Endothelial cell of umbilical vein (primary cell): ENCODE data around the gene SYNE1. TPM values are rescaled to one million over a fixed set of nuclear protein-coding genes. Genes with fewer than 3 reads are reported as not detected.
A peak's percentile ranks its signal among the peaks of the same experiment; 100 is the strongest.

ENCODE experiments used
- BruUV-seq: library from RNA; stranded (reverse); fragments of 400-500 nt; replicated peaks from 2 replicates; lab custom pipeline; 2021; lab: Mats Ljungman, UMichigan
- CTCF ChIA-PET: fragments of 300-600, 350-600 bp; sonication (Branson Sonifier 250); formaldehyde crosslinking; loops from one replicate; lab custom pipeline; 2021; ENCODE audit warnings: antibody characterized with exemption, inconsistent platforms; lab: Charles Lee
- POLR2A ChIA-PET: fragments of 300-600, 350-600 bp; sonication (Branson Sonifier 250); formaldehyde crosslinking; loops from one replicate; lab custom pipeline; 2021; ENCODE audit warnings: antibody characterized with exemption, inconsistent platforms; lab: Charles Lee
- DNase-seq: peaks from one replicate; pipeline ENCODE4 v3.0.0-alpha.2; 2011; ENCODE audit warnings: low read depth, low spot score
- FAIRE-seq: peaks from 2 replicates; lab custom pipeline; 2011; peaks lifted over from hg19 to GRCh38; lab: Jason Lieb, UNC
- H2AFZ ChIP-seq: 2 replicates; pipeline ENCODE4 v1.6.0; 2012; ENCODE audit warnings: low read depth, low read length, control low read depth, inconsistent platforms
- H3K27ac ChIP-seq: 2 replicates; pipeline ENCODE4 v1.5.1; 2011; ENCODE audit warnings: low read depth, mild to moderate bottlenecking, control low read depth, low read length, moderate library complexity; ENCODE audit not compliant: insufficient read depth
- H3K27me3 ChIP-seq, 2 experiments: 2 replicates each; pipeline versions ENCODE4 v1.6.0 to v1.6.1; 2011; ENCODE audit warnings: low read length in 2 of 2, mixed read lengths in 1 of 2; ENCODE audit not compliant: control insufficient read depth in 2 of 2, insufficient read depth in 2 of 2
- H3K36me3 ChIP-seq, 2 experiments: 2 replicates in 1 of 2; 3 replicates in 1 of 2; pipeline ENCODE4 v1.5.1; 2011; ENCODE audit warnings: low read length in 2 of 2, mild to moderate bottlenecking in 1 of 2, moderate library complexity in 1 of 2; ENCODE audit not compliant: control insufficient read depth in 2 of 2, insufficient read depth in 2 of 2; ENCODE audit errors: extremely low read depth in 1 of 2
- H3K4me1 ChIP-seq: 3 replicates; pipeline ENCODE4 v1.5.1; 2011; ENCODE audit warnings: mild to moderate bottlenecking, low read length; ENCODE audit not compliant: control insufficient read depth, insufficient read depth; ENCODE audit errors: extremely low read depth
- H3K4me2 ChIP-seq: 2 replicates; pipeline ENCODE4 v1.6.1; 2011; ENCODE audit warnings: low read length, control low read depth, mixed read lengths; ENCODE audit not compliant: insufficient read depth
- H3K4me3 ChIP-seq, 3 experiments: fragments of 200-600 bp in 1 of 3; sonication (generic), shearing (Covaris generic) in 1 of 3; replicated peaks in 1 of 3; 2 replicates each; pipeline ENCODE4 v1.5.1; 2011 to 2016; ENCODE audit warnings: control low read depth in 3 of 3, low read length in 3 of 3, mild to moderate bottlenecking in 2 of 3, inconsistent platforms in 1 of 3, low read depth in 1 of 3, moderate library complexity in 1 of 3; ENCODE audit not compliant: insufficient read depth in 1 of 3
- H3K79me2 ChIP-seq: 2 replicates; pipeline ENCODE4 v1.6.0; 2012; ENCODE audit warnings: low read length, inconsistent platforms; ENCODE audit not compliant: control insufficient read depth, insufficient read depth
- H3K9ac ChIP-seq: replicated peaks from 2 replicates; pipeline ENCODE3; 2011; ENCODE audit warnings: low read length, control low read depth; ENCODE audit not compliant: insufficient read depth; ENCODE audit errors: extremely low read depth
- H3K9me1 ChIP-seq: replicated peaks from 3 replicates; pipeline ENCODE4 v1.6.0; 2011; ENCODE audit warnings: mild to moderate bottlenecking, low read length; ENCODE audit not compliant: control insufficient read depth, insufficient read depth; ENCODE audit errors: extremely low read depth
- H3K9me3 ChIP-seq: replicated peaks from 2 replicates; pipeline ENCODE4 v1.5.1; 2012; ENCODE audit warnings: low read length, inconsistent platforms; ENCODE audit not compliant: control insufficient read depth, insufficient read depth
- H4K20me1 ChIP-seq: replicated peaks from 2 replicates; pipeline ENCODE3; 2011; ENCODE audit warnings: mild to moderate bottlenecking, low read length; ENCODE audit not compliant: control insufficient read depth, insufficient read depth; ENCODE audit errors: extremely low read depth
- JUN ChIP-seq: IDR thresholded peaks from 2 replicates; pipeline ENCODE4 v1.6.1; 2011; ENCODE audit warnings: borderline replicate concordance, low read depth; ENCODE audit not compliant: insufficient read length, insufficient read depth
- POLR2A ChIP-seq: IDR thresholded peaks from 2 replicates; pipeline ENCODE4 v1.6.1; 2012; ENCODE audit warnings: low read depth, mild to moderate bottlenecking, control low read depth, low read length
- dilution Hi-C: fragments of 300-500 bp; cut with MboI; formaldehyde crosslinking; loops from one replicate; pipeline ENCODE4 v1.15.0; 2019; ENCODE audit warnings: low sequenced_read_pairs; ENCODE audit not compliant: extremely low pct_ligation_motif_present
- intact Hi-C: fragments of 100-400 bp; cut with micrococcal nuclease; formaldehyde crosslinking; loops from one replicate; pipeline ENCODE4 v1.10.0; 2022
- polyA plus RNA-seq, 4 experiments: library from polyadenylated mRNA; depleted of rRNA in 3 of 4; stranded (reverse) in 3 of 4; unstranded in 1 of 4; fragments of >200 nt; gene quantifications; 2 replicates each; pipeline versions ENCODE4 v1.2.1 to v1.2.3, GENCODE V29; 2011 to 2012; ENCODE audit warnings: missing spikeins in 1 of 4
- total RNA-seq: library from RNA; stranded (reverse); gene quantifications from 2 replicates; pipeline ENCODE4 v1.2.3, GENCODE V29; 2021
- TF ChIP-seq, protein P1 (sequence below), 2 donors: IDR thresholded peaks; 1 replicate in 1 of 2; 2 replicates in 1 of 2; pipeline ENCODE4 v1.5.1; 2011; ENCODE audit warnings: low read length in 2 of 2, mild to moderate bottlenecking in 2 of 2, moderate library complexity in 2 of 2, control low read depth in 1 of 2, inconsistent platforms in 1 of 2, low read depth in 1 of 2; ENCODE audit not compliant: insufficient read depth in 1 of 2; ENCODE audit errors: extremely low read depth in 1 of 2

The SYNE1 gene
- total and polyA plus RNA-seq, 2 donors (not counting 3 experiments of a cell fraction or from before 2014, with no cell fraction given), result 26.5 to 52.3 TPM

DNA sequence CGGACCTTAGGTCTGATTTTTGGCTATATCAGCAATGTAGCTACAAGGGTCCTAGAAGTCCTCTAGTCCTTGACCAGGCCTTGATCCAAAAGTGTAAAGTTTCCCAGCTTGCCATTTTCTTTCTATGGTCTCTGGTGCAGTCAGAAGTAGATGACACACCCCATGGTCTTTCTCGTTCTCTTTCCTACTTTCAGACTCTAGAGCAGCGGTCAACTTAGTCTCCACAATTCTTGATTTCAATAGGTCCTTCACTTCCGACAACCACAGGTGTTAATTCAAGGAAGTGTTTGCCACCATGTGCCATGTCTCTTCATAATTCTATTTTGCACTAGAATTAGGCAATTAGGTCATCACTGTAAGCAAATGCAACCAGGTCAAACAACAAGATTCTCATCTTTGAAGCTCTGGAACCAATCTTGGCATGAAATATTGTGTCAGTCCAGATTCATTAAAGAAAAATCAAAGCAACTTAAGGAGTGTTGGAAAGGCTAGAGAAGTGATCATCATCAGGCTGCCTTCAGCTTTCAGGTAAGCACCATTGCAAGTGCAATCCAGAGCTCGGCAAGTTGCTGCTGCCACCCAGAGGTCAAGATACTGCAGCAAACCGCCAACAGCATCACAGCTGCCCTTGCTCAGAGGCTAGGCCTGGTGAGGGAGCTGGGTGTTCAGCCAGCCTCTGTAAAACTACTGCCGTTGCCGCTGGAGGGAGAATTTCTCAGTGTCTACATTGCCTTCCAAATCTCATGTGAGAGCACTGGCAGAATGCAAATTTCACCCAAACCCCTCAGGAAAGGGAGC, 5.6 kb upstream of the SYNE1 start:
- peak; percentile 59 for DNase-seq
- H3K27me3 ChIP-seq, result peaks cover under 1 to 3% of the 10 kb centered on the region in 2 experiments
- H3K4me3 ChIP-seq, result no peak overlapping the region
- no peaks in the 10 kb centered on the region for H3K9me3 ChIP-seq
- H3K79me2 ChIP-seq, result no peaks in the 10 kb centered on the region
- ChIA-PET POLR2A (no interaction called here), CTCF (interaction anchor here (0.5 to 2.0 kb wide), 18 partner anchors 9 to 344 kb away, joined by 3 to 18 read pairs (median 4); no protein-coding TSS in a partner anchor)
- no peak overlapping the region for H2AFZ ChIP-seq
- H3K36me3 ChIP-seq, result no peaks in the 10 kb centered on the region
- no peak for TF ChIP-seq POLR2A
- no peak for TF ChIP-seq JUN
- TF ChIP-seq, protein P1, sequence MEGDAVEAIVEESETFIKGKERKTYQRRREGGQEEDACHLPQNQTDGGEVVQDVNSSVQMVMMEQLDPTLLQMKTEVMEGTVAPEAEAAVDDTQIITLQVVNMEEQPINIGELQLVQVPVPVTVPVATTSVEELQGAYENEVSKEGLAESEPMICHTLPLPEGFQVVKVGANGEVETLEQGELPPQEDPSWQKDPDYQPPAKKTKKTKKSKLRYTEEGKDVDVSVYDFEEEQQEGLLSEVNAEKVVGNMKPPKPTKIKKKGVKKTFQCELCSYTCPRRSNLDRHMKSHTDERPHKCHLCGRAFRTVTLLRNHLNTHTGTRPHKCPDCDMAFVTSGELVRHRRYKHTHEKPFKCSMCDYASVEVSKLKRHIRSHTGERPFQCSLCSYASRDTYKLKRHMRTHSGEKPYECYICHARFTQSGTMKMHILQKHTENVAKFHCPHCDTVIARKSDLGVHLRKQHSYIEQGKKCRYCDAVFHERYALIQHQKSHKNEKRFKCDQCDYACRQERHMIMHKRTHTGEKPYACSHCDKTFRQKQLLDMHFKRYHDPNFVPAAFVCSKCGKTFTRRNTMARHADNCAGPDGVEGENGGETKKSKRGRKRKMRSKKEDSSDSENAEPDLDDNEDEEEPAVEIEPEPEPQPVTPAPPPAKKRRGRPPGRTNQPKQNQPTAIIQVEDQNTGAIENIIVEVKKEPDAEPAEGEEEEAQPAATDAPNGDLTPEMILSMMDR (IDR thresholded peaks at IDR 0.05; ENCODE audit: extremely low read depth in 1 of 2, insufficient read depth in 1 of 2, low read depth in 1 of 2, low read length in 2 of 2), result peak; percentile 32 to 71
- peak; percentile 87 for FAIRE-seq
- intact Hi-C loops, result loop anchor here (1.0 to 2.0 kb wide), 2 partner anchors 90 to 158 kb away; no protein-coding TSS in a partner anchor
- dilution Hi-C loops, result no loop called here
- H3K4me2 ChIP-seq, result no peak overlapping the region
- no TSS peak for BruUV-seq
- H4K20me1 ChIP-seq, result no peaks in the 10 kb centered on the region
- H3K4me1 ChIP-seq, result no peaks in the 10 kb centered on the region
- H3K27ac ChIP-seq, result no peak overlapping the region
- H3K9ac ChIP-seq, result no peak overlapping the region
- no peaks in the 10 kb centered on the region for H3K9me1 ChIP-seq
